ENCODE results near the gene PHC3. TPM values are rescaled to one million over a fixed set of nuclear protein-coding genes. Genes with fewer than 3 reads are reported as not detected.

Gene PHC3
- total and polyA plus RNA-seq, 2 of the 13 experiments (the other 11 are each of a cell fraction or from before 2014, with no cell fraction given) = 24.1 to 49.0 TPM

- Histone ChIP-seq H3K79me2 (ENCODE audit: insufficient read depth, low read length) (no peaks in the 10 kb centered on the region), H3K27ac (ENCODE audit: extremely low read length, insufficient read depth, low read length) (no peak overlapping the region), H3K36me3 (replicated peaks in 1 of 2; ENCODE audit: control insufficient read depth in 1 of 2, insufficient read depth in 2 of 2, low read length in 2 of 2) (peaks cover 0 to 7% of the 10 kb centered on the region in 2 experiments; a peak in 3 of 5 replicates), H3K9me3 (ENCODE audit: low read length) (no peaks in the 10 kb centered on the region), H3K27me3 (ENCODE audit: control insufficient read depth in 1 of 2, insufficient read depth in 2 of 2, low read length in 2 of 2) (no peaks in the 10 kb centered on the region), H3K4me1 (ENCODE audit: insufficient read depth, low read length) (no peaks in the 10 kb centered on the region), H3K4me3 (replicated peaks in 1 of 3; ENCODE audit: insufficient read depth in 1 of 3, low read depth in 2 of 3, low read length in 3 of 3) (no peak overlapping the region), H3K9ac (ENCODE audit: insufficient read depth, low read depth, low read length) (no peak overlapping the region), H4K20me1 (ENCODE audit: insufficient read depth, low read length) (no peaks in the 10 kb centered on the region), H2AFZ (ENCODE audit: low read length) (no peak overlapping the region), H3K4me2 (ENCODE audit: low read depth, low read length) (no peak overlapping the region)
- BruUV-seq (replicated peaks) = no TSS peak
- ChIA-PET CTCF (ENCODE audit: low intra/inter-chr PET ratio, low total read pairs) (interaction anchor here (0.6 kb wide), 1 partner anchor 16 kb away, joined by 3 read pairs; no protein-coding TSS in a partner anchor), POLR2A (no interaction called here)
- DNase-seq (ENCODE audit: low spot score) (no peak), ATAC-seq (no peak), FAIRE-seq (no peak)
- TF ChIP-seq ZNF792 (CRISPR knock-in tag; IDR thresholded peaks at IDR 0.05) (no peak), ZNF652 (CRISPR knock-in tag; IDR thresholded peaks at IDR 0.05; ENCODE audit: borderline replicate concordance, low read depth) (no peak), ZBTB33 (CRISPR knock-in tag; IDR thresholded peaks at IDR 0.05) (peak; percentile 10; the same call in 1 of the 2 replicates), MNT (IDR thresholded peaks at IDR 0.05) (no peak), ZNF251 (CRISPR knock-in tag; IDR thresholded peaks at IDR 0.05) (no peak), ZNF44 (CRISPR knock-in tag; IDR thresholded peaks at IDR 0.05) (no peak), RELA (CRISPR knock-in tag; IDR thresholded peaks at IDR 0.05) (no peak), ZNF24 (IDR thresholded peaks at IDR 0.05) (peak; percentile 84), TGIF2 (CRISPR knock-in tag; IDR thresholded peaks at IDR 0.05) (no peak), SMYD3 (CRISPR knock-in tag; IDR thresholded peaks at IDR 0.05) (no peak), ATF2 (CRISPR knock-in tag; IDR thresholded peaks at IDR 0.05) (no peak)
- intact Hi-C loops (cut with micrococcal nuclease; ENCODE audit: unreplicated experiment) (no loop called here), in situ Hi-C loops (cut with HindIII; ENCODE audit: extremely low pct_ligation_motif_present, low pct_unique_long_range_greater_than_20kb) (no loop called here)
- WGBS (ENCODE audit: low lambda C conversion rate) = 96% methylated on average over 16 of the region's 16 CpGs
These were observed 118.8 kb downstream of the PHC3 start for GRCh38 chr3:170062769-170063168.
